K562 (cell line): ENCODE results near the gene C11orf58. TPM values are rescaled to one million over a fixed set of nuclear protein-coding genes. Genes with fewer than 3 reads are reported as not detected.
A peak's percentile ranks its signal among the peaks of the same experiment; 100 is the strongest.

Experiments
- ATF7 ChIP-seq: fragments of 450-650 bp; IDR thresholded peaks from 2 replicates; pipeline ENCODE4 v1.7.1; 2014; ENCODE audit warnings: mild to moderate bottlenecking, moderate library complexity
- BHLHE40 ChIP-seq: IDR thresholded peaks from 2 replicates; pipeline ENCODE4 v1.6.1; 2011; ENCODE audit warnings: low read length, improper control_type of control experiment
- CC2D1A ChIP-seq: fragments of 450-650 bp; IDR thresholded peaks from 2 replicates; pipeline ENCODE4 v1.6.1; 2017; ENCODE audit warnings: mild to moderate bottlenecking
- ELF2 ChIP-seq: fragments of 250-450 bp; sonication (Bioruptor Pico); IDR thresholded peaks from 2 replicates; pipeline ENCODE4 v1.5.0; 2021; ENCODE audit warnings: mild to moderate bottlenecking
- FOXP1 ChIP-seq: sonication (generic); formaldehyde crosslinking; IDR thresholded peaks from 2 replicates; pipeline ENCODE4 v1.8.0; 2022; ENCODE audit warnings: mild to moderate bottlenecking, missing genetic modification reagents
- LARP7 ChIP-seq: fragments of 450-650 bp; IDR thresholded peaks from 2 replicates; pipeline ENCODE4 v1.6.1; 2016
- POLR2AphosphoS2 ChIP-seq: IDR thresholded peaks from 2 replicates; pipeline ENCODE4 v1.6.1; 2012; ENCODE audit warnings: low read length, improper control_type of control experiment
- POLR2B ChIP-seq: fragments of 450-650 bp; IDR thresholded peaks from 2 replicates; pipeline ENCODE4 v1.6.1; 2018; ENCODE audit warnings: low read depth; ENCODE audit not compliant: partially characterized antibody
- PPARD ChIP-seq: fragments of 250-450 bp; sonication (Bioruptor Pico); IDR thresholded peaks from 2 replicates; pipeline ENCODE4 v1.8.0; 2022; ENCODE audit warnings: inconsistent platforms, mild to moderate bottlenecking, moderate library complexity
- RBM22 ChIP-seq: fragments of 200-400 bp; formaldehyde crosslinking; IDR thresholded peaks from 2 replicates; pipeline ENCODE4 v1.6.1; 2018; ENCODE audit warnings: low read length, low read depth; ENCODE audit not compliant: poor library complexity, severe bottlenecking
- SAP30 ChIP-seq: fragments of 200-600 bp; sonication (generic); IDR thresholded peaks from 2 replicates; pipeline ENCODE4 v1.6.1; 2012; ENCODE audit warnings: borderline replicate concordance, low read depth, mild to moderate bottlenecking, moderate library complexity, low read length, control low read depth, inconsistent platforms; ENCODE audit not compliant: insufficient read depth, poor library complexity, severe bottlenecking
- SIN3B ChIP-seq: fragments of 450-650 bp; IDR thresholded peaks from 2 replicates; pipeline ENCODE4 v1.6.1; 2017; ENCODE audit warnings: low read depth, mild to moderate bottlenecking, moderate library complexity
- TBL1XR1 ChIP-seq, 2 experiments: IDR thresholded peaks; 2 replicates each; pipeline ENCODE4 v1.6.1; 2012; ENCODE audit warnings: improper control_type of control experiment in 2 of 2, low read length in 2 of 2, mild to moderate bottlenecking in 1 of 2
- WHSC1 ChIP-seq: IDR thresholded peaks from one replicate; pipeline ENCODE4 v1.6.1; 2012; ENCODE audit warnings: low read length, control low read depth, inconsistent platforms
- polyA plus RNA-seq, 8 experiments: library from polyadenylated mRNA; depleted of rRNA in 4 of 8; stranded (reverse) in 5 of 8; unstranded in 3 of 8; fragments of >200 nt; fragmentation: Nextera tagmentation in 2 of 8; fragmentation: Illumina TruSeq in 1 of 8; extraction: Ambion mirVana in 2 of 8; extraction: Trizol in 1 of 8; gene quantifications; 2 replicates each; pipeline versions ENCODE4 v1.2.1 to v1.2.3, GENCODE V29; 2011 to 2014; ENCODE audit warnings: inconsistent platforms in 1 of 8, missing spikeins in 1 of 8
- total RNA-seq, 7 experiments: library from RNA; depleted of rRNA in 6 of 7; stranded (reverse); fragments of >200 nt in 6 of 7; fragmentation: Illumina TruSeq in 2 of 7; extraction: Trizol in 2 of 7; gene quantifications; 2 replicates each; pipeline versions ENCODE4 v1.2.1 to v1.2.3, GENCODE V29; 2011 to 2021; ENCODE audit warnings: low replicate concordance in 1 of 7
- TF ChIP-seq, protein P1 (sequence below): fragments of 200-400 bp; formaldehyde crosslinking; IDR thresholded peaks from 2 replicates; pipeline ENCODE4 v1.6.1; 2017; ENCODE audit warnings: mild to moderate bottlenecking, low read depth, low read length, moderate library complexity
- TF ChIP-seq, protein P2 (sequence below): sonication (generic); formaldehyde crosslinking; IDR thresholded peaks from 2 replicates; pipeline ENCODE4 v1.8.0; 2022; ENCODE audit warnings: mild to moderate bottlenecking, missing genetic modification reagents
- TF ChIP-seq, protein P3 (sequence below), 2 experiments: fragments of 150-350 bp in 1 of 2; IDR thresholded peaks; 2 replicates each; pipeline ENCODE4 v1.6.1; 2012 to 2016; ENCODE audit warnings: low read depth in 2 of 2, low read length in 2 of 2, mild to moderate bottlenecking in 1 of 2, moderate library complexity in 1 of 2
- TF ChIP-seq, protein P4 (sequence below): fragments of 450-650 bp; IDR thresholded peaks from 2 replicates; pipeline ENCODE4 v1.6.1; 2016; ENCODE audit warnings: mild to moderate bottlenecking

Gene C11orf58
- total and polyA plus RNA-seq, 9 of the 15 experiments (the other 6 are each of a cell fraction or from before 2014, with no cell fraction given), result 104 to 421 (median 247) TPM

DNA sequence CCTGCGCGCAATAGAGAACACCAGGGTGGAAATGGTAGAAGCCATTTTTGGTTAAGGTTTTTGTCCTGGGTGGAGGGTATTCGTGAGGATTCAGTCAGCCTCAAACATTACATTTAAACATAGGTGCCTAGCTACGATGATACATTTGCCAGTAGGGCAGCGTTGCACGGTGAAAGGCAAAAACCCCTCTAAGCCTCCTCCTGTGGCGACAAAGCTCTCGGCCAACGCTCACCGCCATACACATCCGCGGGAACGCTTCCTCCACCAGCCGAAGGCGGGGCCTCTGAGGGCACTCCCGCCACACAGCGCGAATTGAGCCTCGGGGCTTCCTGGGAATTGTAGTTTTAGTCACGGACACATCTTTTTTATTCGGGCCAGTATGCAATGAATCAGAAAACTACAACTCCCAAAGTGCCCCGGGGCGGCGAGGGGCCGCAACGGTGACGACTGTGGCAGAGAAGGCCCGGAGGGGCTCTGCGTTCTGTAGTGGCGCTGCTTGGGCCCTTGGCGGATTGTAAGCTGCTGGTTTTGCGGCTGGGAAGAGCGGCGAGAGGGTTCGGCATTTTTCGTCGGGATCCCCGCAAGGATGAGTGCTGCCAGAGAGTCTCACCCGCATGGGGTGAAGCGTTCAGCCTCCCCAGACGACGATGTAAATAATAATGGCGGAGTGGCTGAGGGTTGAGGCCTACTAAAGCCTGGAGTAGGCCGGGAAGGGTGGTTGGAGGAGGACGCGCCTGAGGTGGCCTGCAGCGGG, at the start of gene C11orf58 (continued):
- TF ChIP-seq, protein P1, sequence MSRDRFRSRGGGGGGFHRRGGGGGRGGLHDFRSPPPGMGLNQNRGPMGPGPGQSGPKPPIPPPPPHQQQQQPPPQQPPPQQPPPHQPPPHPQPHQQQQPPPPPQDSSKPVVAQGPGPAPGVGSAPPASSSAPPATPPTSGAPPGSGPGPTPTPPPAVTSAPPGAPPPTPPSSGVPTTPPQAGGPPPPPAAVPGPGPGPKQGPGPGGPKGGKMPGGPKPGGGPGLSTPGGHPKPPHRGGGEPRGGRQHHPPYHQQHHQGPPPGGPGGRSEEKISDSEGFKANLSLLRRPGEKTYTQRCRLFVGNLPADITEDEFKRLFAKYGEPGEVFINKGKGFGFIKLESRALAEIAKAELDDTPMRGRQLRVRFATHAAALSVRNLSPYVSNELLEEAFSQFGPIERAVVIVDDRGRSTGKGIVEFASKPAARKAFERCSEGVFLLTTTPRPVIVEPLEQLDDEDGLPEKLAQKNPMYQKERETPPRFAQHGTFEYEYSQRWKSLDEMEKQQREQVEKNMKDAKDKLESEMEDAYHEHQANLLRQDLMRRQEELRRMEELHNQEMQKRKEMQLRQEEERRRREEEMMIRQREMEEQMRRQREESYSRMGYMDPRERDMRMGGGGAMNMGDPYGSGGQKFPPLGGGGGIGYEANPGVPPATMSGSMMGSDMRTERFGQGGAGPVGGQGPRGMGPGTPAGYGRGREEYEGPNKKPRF, result no peak
- TF ChIP-seq LARP7 (no peak), SAP30 (peak; percentile 34), CC2D1A (peak; percentile 35; the same call in 1 of the 2 replicates), WHSC1 (no peak), FOXP1 (no peak), TBL1XR1 (IDR thresholded peaks at IDR 0.05; ENCODE audit: low read length in 2 of 2) (no peak), POLR2B (peak; percentile 94), PPARD (no peak), ELF2 (CRISPR knock-in tag) (no peak), SIN3B (no peak), POLR2AphosphoS2 (peak; percentile 78; the same call in 1 of the 2 replicates), BHLHE40 (no peak), RBM22 (peak; percentile 19), ATF7 (peak; percentile 91)
- TF ChIP-seq, protein P2, sequence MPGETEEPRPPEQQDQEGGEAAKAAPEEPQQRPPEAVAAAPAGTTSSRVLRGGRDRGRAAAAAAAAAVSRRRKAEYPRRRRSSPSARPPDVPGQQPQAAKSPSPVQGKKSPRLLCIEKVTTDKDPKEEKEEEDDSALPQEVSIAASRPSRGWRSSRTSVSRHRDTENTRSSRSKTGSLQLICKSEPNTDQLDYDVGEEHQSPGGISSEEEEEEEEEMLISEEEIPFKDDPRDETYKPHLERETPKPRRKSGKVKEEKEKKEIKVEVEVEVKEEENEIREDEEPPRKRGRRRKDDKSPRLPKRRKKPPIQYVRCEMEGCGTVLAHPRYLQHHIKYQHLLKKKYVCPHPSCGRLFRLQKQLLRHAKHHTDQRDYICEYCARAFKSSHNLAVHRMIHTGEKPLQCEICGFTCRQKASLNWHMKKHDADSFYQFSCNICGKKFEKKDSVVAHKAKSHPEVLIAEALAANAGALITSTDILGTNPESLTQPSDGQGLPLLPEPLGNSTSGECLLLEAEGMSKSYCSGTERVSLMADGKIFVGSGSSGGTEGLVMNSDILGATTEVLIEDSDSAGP (CRISPR knock-in tag), result no peak
- TF ChIP-seq, protein P3, sequence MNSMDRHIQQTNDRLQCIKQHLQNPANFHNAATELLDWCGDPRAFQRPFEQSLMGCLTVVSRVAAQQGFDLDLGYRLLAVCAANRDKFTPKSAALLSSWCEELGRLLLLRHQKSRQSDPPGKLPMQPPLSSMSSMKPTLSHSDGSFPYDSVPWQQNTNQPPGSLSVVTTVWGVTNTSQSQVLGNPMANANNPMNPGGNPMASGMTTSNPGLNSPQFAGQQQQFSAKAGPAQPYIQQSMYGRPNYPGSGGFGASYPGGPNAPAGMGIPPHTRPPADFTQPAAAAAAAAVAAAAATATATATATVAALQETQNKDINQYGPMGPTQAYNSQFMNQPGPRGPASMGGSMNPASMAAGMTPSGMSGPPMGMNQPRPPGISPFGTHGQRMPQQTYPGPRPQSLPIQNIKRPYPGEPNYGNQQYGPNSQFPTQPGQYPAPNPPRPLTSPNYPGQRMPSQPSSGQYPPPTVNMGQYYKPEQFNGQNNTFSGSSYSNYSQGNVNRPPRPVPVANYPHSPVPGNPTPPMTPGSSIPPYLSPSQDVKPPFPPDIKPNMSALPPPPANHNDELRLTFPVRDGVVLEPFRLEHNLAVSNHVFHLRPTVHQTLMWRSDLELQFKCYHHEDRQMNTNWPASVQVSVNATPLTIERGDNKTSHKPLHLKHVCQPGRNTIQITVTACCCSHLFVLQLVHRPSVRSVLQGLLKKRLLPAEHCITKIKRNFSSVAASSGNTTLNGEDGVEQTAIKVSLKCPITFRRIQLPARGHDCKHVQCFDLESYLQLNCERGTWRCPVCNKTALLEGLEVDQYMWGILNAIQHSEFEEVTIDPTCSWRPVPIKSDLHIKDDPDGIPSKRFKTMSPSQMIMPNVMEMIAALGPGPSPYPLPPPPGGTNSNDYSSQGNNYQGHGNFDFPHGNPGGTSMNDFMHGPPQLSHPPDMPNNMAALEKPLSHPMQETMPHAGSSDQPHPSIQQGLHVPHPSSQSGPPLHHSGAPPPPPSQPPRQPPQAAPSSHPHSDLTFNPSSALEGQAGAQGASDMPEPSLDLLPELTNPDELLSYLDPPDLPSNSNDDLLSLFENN (IDR thresholded peaks at IDR 0.05; ENCODE audit: low read depth in 2 of 2, low read length in 2 of 2), result 0 out of 4 replicates have a peak, but pooled peaks of 1 of the 2 experiments have one; percentile 39
- TF ChIP-seq, protein P4, sequence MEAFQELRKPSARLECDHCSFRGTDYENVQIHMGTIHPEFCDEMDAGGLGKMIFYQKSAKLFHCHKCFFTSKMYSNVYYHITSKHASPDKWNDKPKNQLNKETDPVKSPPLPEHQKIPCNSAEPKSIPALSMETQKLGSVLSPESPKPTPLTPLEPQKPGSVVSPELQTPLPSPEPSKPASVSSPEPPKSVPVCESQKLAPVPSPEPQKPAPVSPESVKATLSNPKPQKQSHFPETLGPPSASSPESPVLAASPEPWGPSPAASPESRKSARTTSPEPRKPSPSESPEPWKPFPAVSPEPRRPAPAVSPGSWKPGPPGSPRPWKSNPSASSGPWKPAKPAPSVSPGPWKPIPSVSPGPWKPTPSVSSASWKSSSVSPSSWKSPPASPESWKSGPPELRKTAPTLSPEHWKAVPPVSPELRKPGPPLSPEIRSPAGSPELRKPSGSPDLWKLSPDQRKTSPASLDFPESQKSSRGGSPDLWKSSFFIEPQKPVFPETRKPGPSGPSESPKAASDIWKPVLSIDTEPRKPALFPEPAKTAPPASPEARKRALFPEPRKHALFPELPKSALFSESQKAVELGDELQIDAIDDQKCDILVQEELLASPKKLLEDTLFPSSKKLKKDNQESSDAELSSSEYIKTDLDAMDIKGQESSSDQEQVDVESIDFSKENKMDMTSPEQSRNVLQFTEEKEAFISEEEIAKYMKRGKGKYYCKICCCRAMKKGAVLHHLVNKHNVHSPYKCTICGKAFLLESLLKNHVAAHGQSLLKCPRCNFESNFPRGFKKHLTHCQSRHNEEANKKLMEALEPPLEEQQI, result no peak
